Measurements from ENCODE around the gene TBX19.

TBX19 gene

DNA sequence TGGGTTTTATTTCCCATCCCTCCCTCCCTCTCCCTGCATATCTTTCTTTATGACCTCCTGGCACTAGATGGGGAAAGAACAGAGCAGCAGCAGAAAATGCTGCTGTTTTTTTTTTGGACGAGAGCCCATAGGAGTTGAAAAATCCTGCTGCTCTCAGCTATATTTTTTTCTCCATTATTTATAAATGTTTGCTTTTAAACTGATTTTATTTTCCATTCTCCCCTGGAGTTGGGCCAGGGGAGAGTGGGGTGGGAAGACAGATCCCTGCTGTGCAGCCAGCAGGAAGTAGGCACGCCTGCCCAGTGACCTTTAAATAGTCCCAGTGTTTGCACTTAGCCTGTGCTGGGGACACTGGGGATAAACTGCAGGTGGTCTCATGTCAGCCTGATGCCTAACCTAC, 37.5 kb upstream of the TBX19 start:
- Histone ChIP-seq H3K27ac (no peak overlapping the region), H3K4me3 (ENCODE audit: low read depth, low read length) (no peak overlapping the region), H3K9me3 (ENCODE audit: severe bottlenecking) (no peaks in the 10 kb centered on the region), H3K27me3 (ENCODE audit: insufficient read depth, low read depth, severe bottlenecking) (no peaks in the 10 kb centered on the region), H3K36me3 (peaks cover 3% of the 10 kb centered on the region; the same call in 1 of the 2 replicates)
- DNase-seq, result no peak
- TF ChIP-seq, protein P1, sequence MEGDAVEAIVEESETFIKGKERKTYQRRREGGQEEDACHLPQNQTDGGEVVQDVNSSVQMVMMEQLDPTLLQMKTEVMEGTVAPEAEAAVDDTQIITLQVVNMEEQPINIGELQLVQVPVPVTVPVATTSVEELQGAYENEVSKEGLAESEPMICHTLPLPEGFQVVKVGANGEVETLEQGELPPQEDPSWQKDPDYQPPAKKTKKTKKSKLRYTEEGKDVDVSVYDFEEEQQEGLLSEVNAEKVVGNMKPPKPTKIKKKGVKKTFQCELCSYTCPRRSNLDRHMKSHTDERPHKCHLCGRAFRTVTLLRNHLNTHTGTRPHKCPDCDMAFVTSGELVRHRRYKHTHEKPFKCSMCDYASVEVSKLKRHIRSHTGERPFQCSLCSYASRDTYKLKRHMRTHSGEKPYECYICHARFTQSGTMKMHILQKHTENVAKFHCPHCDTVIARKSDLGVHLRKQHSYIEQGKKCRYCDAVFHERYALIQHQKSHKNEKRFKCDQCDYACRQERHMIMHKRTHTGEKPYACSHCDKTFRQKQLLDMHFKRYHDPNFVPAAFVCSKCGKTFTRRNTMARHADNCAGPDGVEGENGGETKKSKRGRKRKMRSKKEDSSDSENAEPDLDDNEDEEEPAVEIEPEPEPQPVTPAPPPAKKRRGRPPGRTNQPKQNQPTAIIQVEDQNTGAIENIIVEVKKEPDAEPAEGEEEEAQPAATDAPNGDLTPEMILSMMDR (IDR thresholded peaks at IDR 0.05; ENCODE audit: low read depth, low read length), result no peak

DNA sequence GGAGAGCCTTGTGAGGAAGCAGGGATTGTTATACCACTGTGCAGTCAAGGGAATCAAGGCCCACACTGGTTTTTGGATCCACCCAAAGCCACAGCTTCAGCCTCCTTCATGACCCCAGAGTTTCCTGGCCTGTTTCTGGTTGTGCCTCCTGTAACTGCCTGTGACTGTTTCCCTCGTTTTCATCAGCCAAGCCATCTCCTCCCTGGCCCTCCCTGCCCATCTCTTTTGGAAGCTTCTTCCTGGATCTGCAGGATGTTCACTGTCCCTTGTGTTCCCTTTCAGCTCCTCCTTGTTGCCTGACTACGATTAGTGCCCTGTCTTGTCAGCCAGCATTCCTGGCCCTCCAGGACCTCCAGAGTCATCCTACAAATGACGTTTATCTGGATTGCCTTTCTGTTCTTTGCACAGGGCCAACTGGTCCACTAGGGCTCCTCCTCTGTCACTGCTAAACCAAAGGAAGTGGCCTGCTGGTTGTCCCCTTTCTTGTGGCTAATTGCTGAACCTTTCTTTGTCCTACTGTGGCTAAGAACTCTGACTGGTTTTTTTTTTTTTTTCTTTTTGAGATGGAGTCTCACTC, 37.0 kb upstream of the TBX19 start:
- Histone ChIP-seq H3K27me3 (ENCODE audit: insufficient read depth, low read depth, severe bottlenecking) (no peaks in the 10 kb centered on the region), H3K36me3 (peaks cover 3% of the 10 kb centered on the region; the same call in 1 of the 2 replicates), H3K4me3 (ENCODE audit: low read depth, low read length) (no peak overlapping the region), H3K9me3 (ENCODE audit: severe bottlenecking) (no peaks in the 10 kb centered on the region), H3K27ac (no peak overlapping the region)
- TF ChIP-seq, protein P1 (IDR thresholded peaks at IDR 0.05; ENCODE audit: low read depth, low read length), result no peak
- no peak for DNase-seq

GRCh38 chr1:168245042-168245441, 35.6 kb upstream of the TBX19 start:
- Histone ChIP-seq H3K36me3 (peaks cover 3% of the 10 kb centered on the region; the same call in 1 of the 2 replicates), H3K4me3 (ENCODE audit: low read depth, low read length) (no peak overlapping the region), H3K27ac (no peak overlapping the region), H3K9me3 (ENCODE audit: severe bottlenecking) (no peaks in the 10 kb centered on the region), H3K27me3 (ENCODE audit: insufficient read depth, low read depth, severe bottlenecking) (no peaks in the 10 kb centered on the region)
- DNase-seq, result no peak
- TF ChIP-seq, protein P1 (IDR thresholded peaks at IDR 0.05; ENCODE audit: low read depth, low read length), result no peak

DNA sequence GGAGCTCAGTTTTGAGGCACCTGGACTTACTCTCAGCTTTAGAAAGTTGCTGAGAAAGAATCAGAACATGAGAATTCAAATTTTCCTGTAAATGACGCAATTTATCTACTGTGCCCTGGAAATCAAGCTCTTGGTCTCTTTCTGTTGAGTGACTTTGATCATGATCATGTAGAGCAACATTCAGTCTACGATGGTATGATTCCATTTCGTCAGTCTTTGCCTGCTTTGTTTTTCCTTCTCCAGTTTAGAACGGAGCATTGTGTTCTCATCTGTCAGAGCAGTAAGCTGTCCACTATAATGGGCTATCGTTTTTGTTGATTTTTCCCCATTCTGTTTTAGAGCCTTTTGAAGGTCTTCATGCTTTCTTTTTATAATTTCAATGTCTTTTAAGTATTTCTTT, 34.2 kb upstream of the TBX19 start:
- no peaks in the 10 kb centered on the region for H3K27me3 ChIP-seq (ENCODE audit: insufficient read depth, low read depth, severe bottlenecking)
- TF ChIP-seq, protein P1 (IDR thresholded peaks at IDR 0.05; ENCODE audit: low read depth, low read length), result no peak
- peaks cover 3% of the 10 kb centered on the region; the same call in 1 of the 2 replicates for H3K36me3 ChIP-seq
- no peak for DNase-seq
- H3K9me3 ChIP-seq (ENCODE audit: severe bottlenecking), result no peaks in the 10 kb centered on the region
- H3K4me3 ChIP-seq (ENCODE audit: low read depth, low read length), result no peak overlapping the region
- no peak overlapping the region for H3K27ac ChIP-seq

DNA sequence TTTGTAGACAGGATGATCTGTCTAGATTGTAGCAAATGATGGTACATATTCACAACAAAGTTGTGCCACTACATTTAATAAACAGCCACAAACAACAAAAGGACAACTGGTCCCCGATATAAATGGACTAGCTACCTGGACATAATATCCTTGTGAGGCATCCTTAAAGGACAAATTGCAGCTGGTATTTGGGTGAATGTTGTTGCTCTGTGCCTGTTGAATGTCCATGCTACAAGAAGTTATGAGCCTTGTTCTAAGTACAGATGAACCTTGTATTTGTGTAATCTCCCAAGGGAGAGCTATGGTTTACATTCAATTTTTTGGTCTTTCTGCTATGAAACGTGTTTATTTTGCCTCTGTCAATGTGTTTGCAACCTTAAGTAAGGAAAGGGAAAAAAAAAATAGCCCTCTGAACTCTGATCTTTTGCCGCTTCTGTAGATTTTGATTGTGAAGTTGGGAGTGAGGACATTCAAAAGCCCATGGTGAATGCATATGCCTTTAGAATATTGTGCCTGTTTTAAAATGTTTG, 28.4 kb upstream of the TBX19 start:
- no peaks in the 10 kb centered on the region for H3K36me3 ChIP-seq
- H3K4me3 ChIP-seq (ENCODE audit: low read depth, low read length), result no peak overlapping the region
- H3K9me3 ChIP-seq (ENCODE audit: severe bottlenecking), result no peaks in the 10 kb centered on the region
- TF ChIP-seq, protein P1 (IDR thresholded peaks at IDR 0.05; ENCODE audit: low read depth, low read length), result no peak
- H3K27me3 ChIP-seq (ENCODE audit: insufficient read depth, low read depth, severe bottlenecking), result no peaks in the 10 kb centered on the region
- no peak for DNase-seq
- H3K27ac ChIP-seq, result no peak overlapping the region

- H3K36me3 ChIP-seq, result no peaks in the 10 kb centered on the region
- no peak overlapping the region for H3K27ac ChIP-seq
- H3K4me3 ChIP-seq (ENCODE audit: low read depth, low read length), result no peak overlapping the region
- no peaks in the 10 kb centered on the region for H3K9me3 ChIP-seq (ENCODE audit: severe bottlenecking)
- no peaks in the 10 kb centered on the region for H3K27me3 ChIP-seq (ENCODE audit: insufficient read depth, low read depth, severe bottlenecking)
- TF ChIP-seq, protein P1 (IDR thresholded peaks at IDR 0.05; ENCODE audit: low read depth, low read length), result no peak
- DNase-seq, result no peak
Observed at GRCh38 chr1:168256164-168256563, 24.5 kb upstream of the TBX19 start.

Measured in WERI-Rb-1 (cell line).